HEK293 (cell line): ENCODE results near the gene NCAPG.
A peak's percentile ranks its signal among the peaks of the same experiment; 100 is the strongest.

Source experiments
- CTCF ChIA-PET: fragments of 350-600 bp; formaldehyde crosslinking; extraction: SDS; loops from one replicate; lab custom pipeline; 2021; ENCODE audit warnings: antibody characterized with exemption; lab: Yijun Ruan, JAX
- POLR2A ChIA-PET: fragments of 300-600 bp; formaldehyde crosslinking; extraction: SDS; loops from one replicate; lab custom pipeline; 2020; ENCODE audit warnings: antibody characterized with exemption, inconsistent platforms; lab: Yijun Ruan, JAX
- H3K27ac ChIP-seq: fragments of 200-500 bp; sonication (Bioruptor generic); 2 replicates; pipeline ENCODE4 v1.5.1; 2014; ENCODE audit warnings: low read depth, low read length, control low read depth, inconsistent platforms; ENCODE audit errors: extremely low read depth
- H3K36me3 ChIP-seq, 2 experiments: fragments of 200-500 bp in 1 of 2; sonication (Bioruptor generic) in 1 of 2; 1 replicate in 1 of 2; 2 replicates in 1 of 2; pipeline ENCODE4 v1.5.1; 2014 to 2017; ENCODE audit warnings: inconsistent platforms in 2 of 2, low read length in 2 of 2; ENCODE audit not compliant: control insufficient read depth in 2 of 2, insufficient read depth in 1 of 2
- H3K4me1 ChIP-seq: fragments of 200-500 bp; sonication (Bioruptor generic); 2 replicates; pipeline ENCODE4 v1.5.1; 2014; ENCODE audit warnings: mild to moderate bottlenecking, low read length, inconsistent platforms; ENCODE audit not compliant: control insufficient read depth, insufficient read depth
- H3K4me3 ChIP-seq: 2 replicates; pipeline ENCODE4 v1.5.1; 2011; ENCODE audit warnings: low read depth, mild to moderate bottlenecking, control low read depth, low read length, moderate library complexity
- H3K9me3 ChIP-seq: fragments of 200-500 bp; sonication (Bioruptor generic); 2 replicates; pipeline ENCODE4 v1.5.1; 2014; ENCODE audit warnings: low read depth, low read length, inconsistent platforms; ENCODE audit not compliant: control insufficient read depth, insufficient read depth
- BCL11A ChIP-seq: fragments of 450-650 bp; formaldehyde crosslinking; IDR thresholded peaks from 2 replicates; pipeline ENCODE4 v1.5.1; 2016; ENCODE audit warnings: low read depth, missing biosample characterization, missing genetic modification characterization
- FEZF1 ChIP-seq: fragments of 450-650 bp; formaldehyde crosslinking; IDR thresholded peaks from 2 replicates; pipeline ENCODE4 v1.5.1; 2016; ENCODE audit warnings: missing biosample characterization, missing genetic modification characterization
- KLF17 ChIP-seq: fragments of 450-650 bp; formaldehyde crosslinking; IDR thresholded peaks from 2 replicates; pipeline ENCODE4 v1.5.1; 2016; ENCODE audit warnings: missing biosample characterization, missing genetic modification characterization
- OSR2 ChIP-seq: fragments of 450-650 bp; formaldehyde crosslinking; IDR thresholded peaks from 2 replicates; pipeline ENCODE4 v1.5.1; 2016; ENCODE audit warnings: missing biosample characterization, missing genetic modification characterization
- SCRT2 ChIP-seq: fragments of 450-650 bp; formaldehyde crosslinking; IDR thresholded peaks from 2 replicates; pipeline ENCODE4 v1.5.1; 2016; ENCODE audit warnings: missing biosample characterization, missing genetic modification characterization
- ZBTB26 ChIP-seq: fragments of 450-650 bp; formaldehyde crosslinking; optimal IDR thresholded peaks from 2 replicates; pipeline ENCODE3; 2016; ENCODE audit warnings: missing biosample characterization, mild to moderate bottlenecking, missing genetic modification characterization
- ZFP69B ChIP-seq: fragments of 450-650 bp; formaldehyde crosslinking; IDR thresholded peaks from 2 replicates; pipeline ENCODE4 v1.5.1; 2016; ENCODE audit warnings: missing biosample characterization, missing genetic modification characterization
- ZIC2 ChIP-seq: fragments of 450-650 bp; formaldehyde crosslinking; IDR thresholded peaks from 2 replicates; pipeline ENCODE4 v1.5.1; 2016; ENCODE audit warnings: missing biosample characterization, missing genetic modification characterization
- ZNF10 ChIP-seq: fragments of 450-650 bp; formaldehyde crosslinking; IDR thresholded peaks from 2 replicates; pipeline ENCODE4 v1.5.1; 2017; ENCODE audit warnings: missing biosample characterization, missing genetic modification characterization
- ZNF114 ChIP-seq: fragments of 450-650 bp; formaldehyde crosslinking; IDR thresholded peaks from 2 replicates; pipeline ENCODE4 v1.5.0; 2017; ENCODE audit warnings: missing biosample characterization, missing genetic modification characterization
- ZNF133 ChIP-seq: fragments of 450-650 bp; formaldehyde crosslinking; IDR thresholded peaks from 2 replicates; pipeline ENCODE4 v1.5.1; 2016; ENCODE audit warnings: missing biosample characterization, missing genetic modification characterization
- ZNF155 ChIP-seq: fragments of 450-650 bp; formaldehyde crosslinking; IDR thresholded peaks from 2 replicates; pipeline ENCODE4 v1.5.1; 2016; ENCODE audit warnings: missing biosample characterization, missing genetic modification characterization
- ZNF169 ChIP-seq: fragments of 450-650 bp; formaldehyde crosslinking; IDR thresholded peaks from 2 replicates; pipeline ENCODE4 v1.5.1; 2016; ENCODE audit warnings: missing biosample characterization, missing genetic modification characterization
- ZNF184 ChIP-seq: fragments of 450-650 bp; IDR thresholded peaks from 2 replicates; pipeline ENCODE4 v1.5.1; 2018; ENCODE audit warnings: missing biosample characterization, mild to moderate bottlenecking, missing genetic modification characterization
- ZNF202 ChIP-seq: fragments of 450-650 bp; formaldehyde crosslinking; IDR thresholded peaks from 2 replicates; pipeline ENCODE4 v1.5.1; 2016; ENCODE audit warnings: missing biosample characterization, missing genetic modification characterization, borderline replicate concordance
- ZNF354C ChIP-seq: fragments of 450-650 bp; formaldehyde crosslinking; IDR thresholded peaks from 2 replicates; pipeline ENCODE4 v1.5.1; 2016; ENCODE audit warnings: missing biosample characterization, missing genetic modification characterization, low read depth, borderline replicate concordance
- ZNF362 ChIP-seq: fragments of 450-650 bp; formaldehyde crosslinking; IDR thresholded peaks from 2 replicates; pipeline ENCODE4 v1.5.1; 2016; ENCODE audit warnings: missing biosample characterization, missing genetic modification characterization
- ZNF426 ChIP-seq: fragments of 450-650 bp; formaldehyde crosslinking; IDR thresholded peaks from 2 replicates; pipeline ENCODE4 v1.5.1; 2017; ENCODE audit warnings: missing biosample characterization, missing genetic modification characterization, mild to moderate bottlenecking, inconsistent platforms, moderate library complexity
- ZNF600 ChIP-seq: fragments of 450-650 bp; formaldehyde crosslinking; IDR thresholded peaks from 2 replicates; pipeline ENCODE4 v1.5.1; 2016; ENCODE audit warnings: missing biosample characterization, missing genetic modification characterization
- ZNF654 ChIP-seq: fragments of 450-650 bp; formaldehyde crosslinking; IDR thresholded peaks from 2 replicates; pipeline ENCODE4 v1.5.1; 2016; ENCODE audit warnings: low read depth, missing biosample characterization, missing genetic modification characterization
- ZNF660 ChIP-seq: fragments of 450-650 bp; IDR thresholded peaks from 2 replicates; pipeline ENCODE4 v1.5.1; 2018; ENCODE audit warnings: missing biosample characterization, mild to moderate bottlenecking, missing genetic modification characterization
- ZNF701 ChIP-seq: fragments of 450-650 bp; formaldehyde crosslinking; IDR thresholded peaks from 2 replicates; pipeline ENCODE4 v1.5.1; 2016; ENCODE audit warnings: missing biosample characterization, missing genetic modification characterization
- ZSCAN18 ChIP-seq: fragments of 450-650 bp; formaldehyde crosslinking; IDR thresholded peaks from 2 replicates; pipeline ENCODE4 v1.5.1; 2016; ENCODE audit warnings: missing biosample characterization, missing genetic modification characterization

Gene NCAPG

GRCh38 chr4:17781300-17782287 is 29.2 kb upstream of the NCAPG start, which contains the start of gene FAM184B (continued):
- TF ChIP-seq ZNF114 (tag by site-specific recombination) (no peak), ZNF169 (tag by site-specific recombination) (no peak), ZSCAN18 (tag by site-specific recombination) (no peak), ZNF354C (no peak), ZNF155 (tag by site-specific recombination) (no peak), ZNF426 (tag by site-specific recombination) (no peak), ZIC2 (tag by site-specific recombination) (peak; percentile 32; the same call in 1 of the 2 replicates), OSR2 (tag by site-specific recombination) (no peak), ZNF133 (no peak), ZNF362 (no peak), KLF17 (tag by site-specific recombination) (no peak), BCL11A (tag by site-specific recombination) (no peak), FEZF1 (tag by site-specific recombination) (no peak), SCRT2 (tag by site-specific recombination) (no peak), ZNF660 (tag by site-specific recombination) (no peak), ZNF701 (tag by site-specific recombination) (no peak), ZNF10 (tag by site-specific recombination) (no peak), ZBTB26 (tag by site-specific recombination) (peak; percentile 78), ZNF600 (no peak), ZNF202 (peak; percentile 73; the same call in 1 of the 2 replicates), ZNF184 (tag by site-specific recombination) (no peak)

GRCh38 chr4:17785858-17786257 is 24.9 kb upstream of the NCAPG start:
- ChIA-PET POLR2A (no interaction called here), CTCF (interaction anchor here (0.9 to 1.3 kb wide), 2 partner anchors 22 to 235 kb away, joined by 3 to 4 read pairs; no protein-coding TSS in a partner anchor)
- H3K4me1 ChIP-seq = no peaks in the 10 kb centered on the region
- TF ChIP-seq ZFP69B (tag by site-specific recombination) (no peak), ZNF654 (tag by site-specific recombination) (peak; percentile 13; the same call in 1 of the 2 replicates)
- H3K27ac ChIP-seq = no peak overlapping the region
- H3K36me3 ChIP-seq = no peaks in the 10 kb centered on the region
- H3K4me3 ChIP-seq = no peak overlapping the region
- no peaks in the 10 kb centered on the region for H3K9me3 ChIP-seq
